Measurements from ENCODE around the gene PWWP2B. TPM values are rescaled to one million over a fixed set of nuclear protein-coding genes. Genes with fewer than 3 reads are reported as not detected.

PWWP2B gene
- total and polyA plus RNA-seq, 2 experiments from 2014 or later: 2.3 to 12.8 TPM

DNA sequence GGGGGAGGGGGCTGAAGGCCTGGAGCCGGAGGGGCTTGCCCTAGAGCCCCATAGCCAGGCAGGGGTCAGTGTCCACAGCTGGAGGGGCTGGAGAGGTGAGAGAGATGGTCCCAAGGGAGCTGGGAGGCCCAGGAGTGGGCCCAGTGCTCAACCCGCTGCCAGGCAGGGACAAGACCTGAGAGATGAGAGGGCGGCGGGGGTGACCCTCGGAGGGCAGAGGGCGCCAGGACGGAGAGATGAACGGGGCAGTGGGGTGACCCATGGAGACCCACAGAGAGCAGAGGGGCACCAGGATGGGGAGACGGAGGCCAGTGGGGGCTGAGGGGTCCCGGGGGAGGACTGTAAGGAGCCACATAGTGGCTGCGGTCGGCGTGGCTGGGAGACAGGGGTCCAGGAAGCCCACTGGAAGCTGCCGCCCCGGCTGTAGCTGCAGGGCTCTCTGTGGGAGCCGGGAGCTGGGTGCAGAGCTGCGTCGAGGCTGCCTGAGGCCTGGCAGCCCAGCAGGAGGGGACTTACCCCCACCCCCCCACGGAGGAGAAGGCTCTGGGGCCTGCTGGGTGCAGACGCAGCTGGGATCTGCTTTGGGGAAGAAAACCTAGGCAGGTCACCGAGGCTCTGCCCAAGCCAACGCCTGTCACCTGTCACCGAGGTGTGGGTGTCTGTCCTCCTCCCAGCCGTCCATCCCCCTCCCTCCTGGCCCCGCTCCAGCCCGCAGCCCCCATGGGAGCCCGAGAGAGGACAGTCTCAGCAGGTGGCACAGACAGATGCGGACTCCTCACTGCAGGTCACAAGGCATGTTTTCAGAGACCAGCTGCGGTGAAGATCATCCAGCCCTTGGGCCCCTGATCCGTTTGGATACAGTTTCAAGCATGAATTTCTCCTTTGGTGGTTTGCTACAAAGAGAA is 25.1 kb downstream of the PWWP2B start:
- Histone ChIP-seq H3K9me2 (ENCODE audit: insufficient read depth) (no peaks in the 10 kb centered on the region), H3K27ac (ENCODE audit: low read depth) (no peak overlapping the region), H2AFZ (no peak overlapping the region), H3K4me1 (ENCODE audit: insufficient read depth) (peaks cover 15% of the 10 kb centered on the region), H3K36me3 (ENCODE audit: insufficient read depth) (no peaks in the 10 kb centered on the region), H3K27me3 (ENCODE audit: insufficient read depth) (no peaks in the 10 kb centered on the region), H3K4me3 (no peak overlapping the region), H3K4me2 (no peak overlapping the region), H4K20me1 (replicated peaks; ENCODE audit: insufficient read depth) (no peaks in the 10 kb centered on the region), H3F3A (replicated peaks; ENCODE audit: low read depth) (0 out of 2 replicates have a peak, but pooled peaks cover 17% of the 10 kb centered on the region), H3K79me2 (replicated peaks; ENCODE audit: insufficient read depth) (no peaks in the 10 kb centered on the region)
- no peaks in the 10 kb centered on the region; the same call in 2 of the 3 replicates for H3K9me3 Mint-ChIP-seq
- no peak overlapping the region for H3K27ac Mint-ChIP-seq
- TF ChIP-seq STAT1 (IDR thresholded peaks at IDR 0.05; ENCODE audit: unreplicated experiment): no peak
- peaks cover 3% of the 10 kb centered on the region for H3K27me3 Mint-ChIP-seq (ENCODE audit: insufficient read depth, low read depth, poor library complexity)
- no peaks in the 10 kb centered on the region; the same call in 2 of the 3 replicates for H3K36me3 Mint-ChIP-seq (ENCODE audit: low read depth)
- H3K4me1 Mint-ChIP-seq: peaks cover 30% of the 10 kb centered on the region
- no peak overlapping the region for H3K4me3 Mint-ChIP-seq
- DNase-seq (ENCODE audit: low spot score): no peak
- ATAC-seq: no peak

DNA sequence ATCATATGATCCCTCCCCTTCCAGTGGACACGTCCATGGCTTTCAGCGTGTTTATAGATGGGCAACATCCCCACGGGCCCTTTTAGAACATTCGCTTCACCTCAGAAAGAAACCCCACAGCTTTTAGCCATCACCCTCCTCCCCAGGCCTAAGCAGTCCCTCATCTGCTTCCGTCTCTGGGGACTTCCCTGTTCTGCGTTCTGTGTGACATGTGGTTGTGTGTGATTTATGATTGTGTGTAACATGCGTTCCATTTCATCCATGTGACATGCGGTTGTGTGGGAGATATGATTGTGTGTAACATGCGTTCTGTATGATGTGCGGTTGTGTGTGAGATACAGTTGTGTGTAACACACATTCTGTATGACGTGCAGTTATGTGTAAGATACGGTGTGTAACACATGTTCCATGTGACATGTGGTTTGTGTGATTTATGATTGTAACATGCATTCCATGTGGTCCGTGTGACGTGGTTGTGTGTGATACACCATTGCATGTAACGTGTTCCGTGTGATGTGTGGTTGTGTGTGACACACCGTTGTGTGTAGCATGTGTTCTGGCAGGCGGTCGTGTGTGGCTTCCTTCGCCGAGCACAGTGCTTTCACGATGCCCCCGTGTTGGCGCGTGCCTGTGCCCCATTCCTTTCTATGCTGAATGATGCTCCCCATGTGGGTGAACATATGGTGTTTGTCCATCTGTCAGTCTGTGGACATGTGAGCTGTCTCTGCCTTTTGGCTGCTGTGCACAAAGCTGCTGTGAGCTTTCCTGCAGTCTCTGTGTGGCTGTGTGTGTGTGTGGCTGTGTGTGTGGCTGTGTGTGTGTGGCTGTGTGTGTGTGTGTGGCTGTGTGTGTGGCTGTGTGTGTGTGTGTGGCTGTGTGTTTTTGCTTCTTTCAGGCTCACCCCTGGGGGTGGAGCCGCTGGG is 26.2 kb downstream of the PWWP2B start:
- Histone ChIP-seq H2AFZ (no peak overlapping the region), H3K36me3 (ENCODE audit: insufficient read depth) (no peaks in the 10 kb centered on the region), H3K4me1 (ENCODE audit: insufficient read depth) (peaks cover 10% of the 10 kb centered on the region), H3K27me3 (ENCODE audit: insufficient read depth) (no peaks in the 10 kb centered on the region), H3F3A (replicated peaks; ENCODE audit: low read depth) (0 out of 2 replicates have a peak, but pooled peaks cover 17% of the 10 kb centered on the region), H4K20me1 (replicated peaks; ENCODE audit: insufficient read depth) (no peaks in the 10 kb centered on the region), H3K4me2 (no peak overlapping the region), H3K79me2 (replicated peaks; ENCODE audit: insufficient read depth) (no peaks in the 10 kb centered on the region), H3K4me3 (no peak overlapping the region), H3K27ac (ENCODE audit: low read depth) (no peak overlapping the region), H3K9me2 (ENCODE audit: insufficient read depth) (no peaks in the 10 kb centered on the region)
- ATAC-seq (no peak), DNase-seq (ENCODE audit: low spot score) (no peak)
- peaks cover 25% of the 10 kb centered on the region for H3K4me1 Mint-ChIP-seq
- no peak overlapping the region for H3K27ac Mint-ChIP-seq
- H3K9me3 Mint-ChIP-seq: no peaks in the 10 kb centered on the region; the same call in 2 of the 3 replicates
- H3K36me3 Mint-ChIP-seq (ENCODE audit: low read depth): no peaks in the 10 kb centered on the region; the same call in 2 of the 3 replicates
- peaks cover 1% of the 10 kb centered on the region for H3K27me3 Mint-ChIP-seq (ENCODE audit: insufficient read depth, low read depth, poor library complexity)
- H3K4me3 Mint-ChIP-seq: no peak overlapping the region
- no peak for TF ChIP-seq STAT1 (IDR thresholded peaks at IDR 0.05; ENCODE audit: unreplicated experiment)
- TF ChIP-seq ZNF462 (CRISPR knock-in tag; IDR thresholded peaks at IDR 0.05): no peak
- TF ChIP-seq, protein P1, sequence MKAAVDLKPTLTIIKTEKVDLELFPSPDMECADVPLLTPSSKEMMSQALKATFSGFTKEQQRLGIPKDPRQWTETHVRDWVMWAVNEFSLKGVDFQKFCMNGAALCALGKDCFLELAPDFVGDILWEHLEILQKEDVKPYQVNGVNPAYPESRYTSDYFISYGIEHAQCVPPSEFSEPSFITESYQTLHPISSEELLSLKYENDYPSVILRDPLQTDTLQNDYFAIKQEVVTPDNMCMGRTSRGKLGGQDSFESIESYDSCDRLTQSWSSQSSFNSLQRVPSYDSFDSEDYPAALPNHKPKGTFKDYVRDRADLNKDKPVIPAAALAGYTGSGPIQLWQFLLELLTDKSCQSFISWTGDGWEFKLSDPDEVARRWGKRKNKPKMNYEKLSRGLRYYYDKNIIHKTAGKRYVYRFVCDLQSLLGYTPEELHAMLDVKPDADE (IDR thresholded peaks at IDR 0.05): no peak
- TF ChIP-seq NANOG (IDR thresholded peaks at IDR 0.05; ENCODE audit: borderline replicate concordance): no peak
- no peak for TF ChIP-seq POLR2AphosphoS5 (IDR thresholded peaks at IDR 0.05; ENCODE audit: low read depth)
- TF ChIP-seq, protein P2, sequence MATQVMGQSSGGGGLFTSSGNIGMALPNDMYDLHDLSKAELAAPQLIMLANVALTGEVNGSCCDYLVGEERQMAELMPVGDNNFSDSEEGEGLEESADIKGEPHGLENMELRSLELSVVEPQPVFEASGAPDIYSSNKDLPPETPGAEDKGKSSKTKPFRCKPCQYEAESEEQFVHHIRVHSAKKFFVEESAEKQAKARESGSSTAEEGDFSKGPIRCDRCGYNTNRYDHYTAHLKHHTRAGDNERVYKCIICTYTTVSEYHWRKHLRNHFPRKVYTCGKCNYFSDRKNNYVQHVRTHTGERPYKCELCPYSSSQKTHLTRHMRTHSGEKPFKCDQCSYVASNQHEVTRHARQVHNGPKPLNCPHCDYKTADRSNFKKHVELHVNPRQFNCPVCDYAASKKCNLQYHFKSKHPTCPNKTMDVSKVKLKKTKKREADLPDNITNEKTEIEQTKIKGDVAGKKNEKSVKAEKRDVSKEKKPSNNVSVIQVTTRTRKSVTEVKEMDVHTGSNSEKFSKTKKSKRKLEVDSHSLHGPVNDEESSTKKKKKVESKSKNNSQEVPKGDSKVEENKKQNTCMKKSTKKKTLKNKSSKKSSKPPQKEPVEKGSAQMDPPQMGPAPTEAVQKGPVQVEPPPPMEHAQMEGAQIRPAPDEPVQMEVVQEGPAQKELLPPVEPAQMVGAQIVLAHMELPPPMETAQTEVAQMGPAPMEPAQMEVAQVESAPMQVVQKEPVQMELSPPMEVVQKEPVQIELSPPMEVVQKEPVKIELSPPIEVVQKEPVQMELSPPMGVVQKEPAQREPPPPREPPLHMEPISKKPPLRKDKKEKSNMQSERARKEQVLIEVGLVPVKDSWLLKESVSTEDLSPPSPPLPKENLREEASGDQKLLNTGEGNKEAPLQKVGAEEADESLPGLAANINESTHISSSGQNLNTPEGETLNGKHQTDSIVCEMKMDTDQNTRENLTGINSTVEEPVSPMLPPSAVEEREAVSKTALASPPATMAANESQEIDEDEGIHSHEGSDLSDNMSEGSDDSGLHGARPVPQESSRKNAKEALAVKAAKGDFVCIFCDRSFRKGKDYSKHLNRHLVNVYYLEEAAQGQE (IDR thresholded peaks at IDR 0.05; ENCODE audit: unreplicated experiment): no peak
- TF ChIP-seq JUNB (IDR thresholded peaks at IDR 0.05; ENCODE audit: unreplicated experiment): no peak
